RWPE2 (cell line): Measurements from ENCODE around the gene SIGLEC6.

Experiments
- ATAC-seq: fragments of 200-7000 bp; cut with Tn5 transposase; 3 replicates; pipeline ENCODE4 v1.9.1; 2021; ENCODE audit warnings: low read depth
- DNase-seq: peaks from one replicate; pipeline ENCODE4 v3.0.0-alpha.2; 2020; ENCODE audit warnings: low spot score
- H3K27ac ChIP-seq: fragments of 450-650 bp; 2 replicates; pipeline ENCODE4 v1.5.1; 2017; ENCODE audit warnings: mild to moderate bottlenecking; ENCODE audit not compliant: poor library complexity, severe bottlenecking
- H3K27me3 ChIP-seq: fragments of 250-450 bp; sonication (Bioruptor Pico); 2 replicates; pipeline ENCODE4 v1.5.1; 2021; ENCODE audit warnings: mild to moderate bottlenecking, moderate library complexity; ENCODE audit not compliant: insufficient read depth, poor library complexity, severe bottlenecking
- H3K36me3 ChIP-seq: fragments of 250-450 bp; sonication (Bioruptor Pico); 2 replicates; pipeline ENCODE4 v1.5.1; 2020; ENCODE audit warnings: low read depth, mild to moderate bottlenecking, moderate library complexity
- H3K4me1 ChIP-seq: fragments of 250-450 bp; sonication (Bioruptor Pico); 2 replicates; pipeline ENCODE4 v1.5.1; 2021; ENCODE audit warnings: mild to moderate bottlenecking, moderate library complexity; ENCODE audit not compliant: insufficient read depth, poor library complexity, severe bottlenecking
- H3K4me3 ChIP-seq: fragments of 250-450 bp; sonication (Bioruptor Pico); 2 replicates; pipeline ENCODE4 v1.5.1; 2021; ENCODE audit warnings: mild to moderate bottlenecking, moderate library complexity; ENCODE audit not compliant: severe bottlenecking
- H3K9me3 ChIP-seq: fragments of 250-450 bp; sonication (Bioruptor Pico); 2 replicates; pipeline ENCODE4 v1.5.1; 2021; ENCODE audit warnings: mild to moderate bottlenecking, moderate library complexity; ENCODE audit not compliant: severe bottlenecking
- TF ChIP-seq, protein P1 (sequence below): fragments of 450-650 bp; IDR thresholded peaks from one replicate; pipeline ENCODE4 v1.5.1; 2017; ENCODE audit warnings: mild to moderate bottlenecking, moderate library complexity; ENCODE audit not compliant: poor library complexity, severe bottlenecking

The SIGLEC6 gene

GRCh38 chr19:51508059-51508733, 23.3 kb downstream of the SIGLEC6 start:
- Histone ChIP-seq H3K4me1 (no peaks in the 10 kb centered on the region), H3K4me3 (no peak overlapping the region), H3K9me3 (no peaks in the 10 kb centered on the region), H3K27ac (no peak overlapping the region), H3K27me3 (peaks cover 19% of the 10 kb centered on the region), H3K36me3 (no peaks in the 10 kb centered on the region)
- TF ChIP-seq, protein P1, sequence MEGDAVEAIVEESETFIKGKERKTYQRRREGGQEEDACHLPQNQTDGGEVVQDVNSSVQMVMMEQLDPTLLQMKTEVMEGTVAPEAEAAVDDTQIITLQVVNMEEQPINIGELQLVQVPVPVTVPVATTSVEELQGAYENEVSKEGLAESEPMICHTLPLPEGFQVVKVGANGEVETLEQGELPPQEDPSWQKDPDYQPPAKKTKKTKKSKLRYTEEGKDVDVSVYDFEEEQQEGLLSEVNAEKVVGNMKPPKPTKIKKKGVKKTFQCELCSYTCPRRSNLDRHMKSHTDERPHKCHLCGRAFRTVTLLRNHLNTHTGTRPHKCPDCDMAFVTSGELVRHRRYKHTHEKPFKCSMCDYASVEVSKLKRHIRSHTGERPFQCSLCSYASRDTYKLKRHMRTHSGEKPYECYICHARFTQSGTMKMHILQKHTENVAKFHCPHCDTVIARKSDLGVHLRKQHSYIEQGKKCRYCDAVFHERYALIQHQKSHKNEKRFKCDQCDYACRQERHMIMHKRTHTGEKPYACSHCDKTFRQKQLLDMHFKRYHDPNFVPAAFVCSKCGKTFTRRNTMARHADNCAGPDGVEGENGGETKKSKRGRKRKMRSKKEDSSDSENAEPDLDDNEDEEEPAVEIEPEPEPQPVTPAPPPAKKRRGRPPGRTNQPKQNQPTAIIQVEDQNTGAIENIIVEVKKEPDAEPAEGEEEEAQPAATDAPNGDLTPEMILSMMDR: no peak
- DNase-seq (no peak), ATAC-seq (no peak)

- TF ChIP-seq, protein P1: no peak
- ATAC-seq: no peak
- H3K9me3 ChIP-seq: no peaks in the 10 kb centered on the region
Observed at GRCh38 chr19:51507640-51508058, 23.8 kb downstream of the SIGLEC6 start.

GRCh38 chr19:51507192-51507591, 24.3 kb downstream of the SIGLEC6 start:
- peaks cover 11% of the 10 kb centered on the region for H3K27me3 ChIP-seq
- DNase-seq (no peak), ATAC-seq (no peak)
- H3K4me3 ChIP-seq: no peak overlapping the region
- TF ChIP-seq, protein P1: no peak
- H3K4me1 ChIP-seq: no peaks in the 10 kb centered on the region
- no peak overlapping the region for H3K27ac ChIP-seq
- no peaks in the 10 kb centered on the region for H3K36me3 ChIP-seq
- no peaks in the 10 kb centered on the region for H3K9me3 ChIP-seq

More at GRCh38 chr19:51507640-51508058, 23.8 kb downstream of the SIGLEC6 start:
- Histone ChIP-seq H3K36me3 (no peaks in the 10 kb centered on the region), H3K27ac (no peak overlapping the region), H3K4me1 (no peaks in the 10 kb centered on the region), H3K27me3 (peaks cover 15% of the 10 kb centered on the region), H3K4me3 (no peak overlapping the region)
- DNase-seq: no peak

GRCh38 chr19:51505904-51506303, 25.6 kb downstream of the SIGLEC6 start:
- no peak overlapping the region for H3K4me3 ChIP-seq
- H3K36me3 ChIP-seq: no peaks in the 10 kb centered on the region
- H3K4me1 ChIP-seq: no peaks in the 10 kb centered on the region
- no peaks in the 10 kb centered on the region for H3K9me3 ChIP-seq
- no peak overlapping the region for H3K27ac ChIP-seq
- no peaks in the 10 kb centered on the region for H3K27me3 ChIP-seq
- TF ChIP-seq, protein P1: no peak
- DNase-seq (no peak), ATAC-seq (no peak)

GRCh38 chr19:51503896-51504295, 27.6 kb downstream of the SIGLEC6 start:
- H3K9me3 ChIP-seq: no peaks in the 10 kb centered on the region

More at GRCh38 chr19:51503896-51504295, 27.6 kb downstream of the SIGLEC6 start:
- Histone ChIP-seq H3K4me1 (no peaks in the 10 kb centered on the region), H3K36me3 (no peaks in the 10 kb centered on the region), H3K4me3 (no peak overlapping the region), H3K27me3 (no peaks in the 10 kb centered on the region), H3K27ac (no peak overlapping the region)
- TF ChIP-seq, protein P1: no peak
- no peak for ATAC-seq
- DNase-seq: no peak
